CD4-positive, alpha-beta T cell (primary cell): ENCODE data around the gene ICAM2. TPM values are rescaled to one million over a fixed set of nuclear protein-coding genes. Genes with fewer than 3 reads are reported as not detected.

Source experiments
- ATAC-seq: fragments of 200-7000 bp; cut with Tn5 transposase; one replicate; pipeline ENCODE4 v1.10.0; 2022; ENCODE audit warnings: mild to moderate bottlenecking; ENCODE audit not compliant: poor library complexity
- CTCF ChIA-PET: fragments of 350-600 bp; sonication (Branson Sonifier 250); formaldehyde crosslinking; loops from one replicate; lab custom pipeline; 2021; ENCODE audit warnings: antibody characterized with exemption, inconsistent platforms; lab: Charles Lee
- POLR2A ChIA-PET: fragments of 350-600 bp; sonication (Branson Sonifier 250); formaldehyde crosslinking; loops from one replicate; lab custom pipeline; 2021; ENCODE audit warnings: antibody characterized with exemption, inconsistent platforms; lab: Charles Lee
- DNase-seq, 14 experiments: peaks; one replicate each; pipeline ENCODE4 v3.0.0-alpha.2; 2013 to 2020; ENCODE audit warnings: mixed read lengths in 2 of 14
- H3K27ac ChIP-seq, 2 donors: one replicate each; pipeline versions ENCODE4 v1.5.1 to v1.7.0; 2013; ENCODE audit warnings: low read length in 2 of 2, low read depth in 1 of 2, mild to moderate bottlenecking in 1 of 2
- H3K27me3 ChIP-seq, 2 experiments: 1 replicate in 1 of 2; 2 replicates in 1 of 2; pipeline versions ENCODE4 v1.6.1 to v1.7.0; 2013; ENCODE audit warnings: low read length in 2 of 2, control low read depth in 1 of 2, mild to moderate bottlenecking in 1 of 2, moderate library complexity in 1 of 2; ENCODE audit not compliant: insufficient read depth in 2 of 2, control insufficient read depth in 1 of 2
- H3K36me3 ChIP-seq: one replicate; pipeline ENCODE4 v1.6.1; 2013; ENCODE audit warnings: low read length, control low read depth; ENCODE audit not compliant: insufficient read depth
- H3K4me1 ChIP-seq: one replicate; pipeline ENCODE4 v1.6.1; 2013; ENCODE audit warnings: low read length, control low read depth; ENCODE audit not compliant: insufficient read depth
- H3K4me3 ChIP-seq: one replicate; pipeline ENCODE4 v1.5.1; 2013; ENCODE audit warnings: mild to moderate bottlenecking, low read length, moderate library complexity
- H3K9me3 ChIP-seq, 2 experiments: 1 replicate in 1 of 2; 2 replicates in 1 of 2; pipeline versions ENCODE4 v1.6.1 to v1.7.0; 2013; ENCODE audit warnings: low read length in 2 of 2, mild to moderate bottlenecking in 2 of 2, control low read depth in 1 of 2, moderate library complexity in 1 of 2; ENCODE audit not compliant: control insufficient read depth in 1 of 2, insufficient read depth in 1 of 2
- H3K27ac Mint-ChIP-seq: one replicate; pipeline ENCODE4 v1.8.0; 2020; ENCODE audit warnings: mixed read lengths
- H3K27me3 Mint-ChIP-seq: one replicate; pipeline ENCODE4 v1.8.0; 2021; ENCODE audit warnings: mixed read lengths
- H3K36me3 Mint-ChIP-seq: one replicate; pipeline ENCODE4 v1.8.0; 2021; ENCODE audit warnings: low read depth, mixed read lengths
- H3K4me1 Mint-ChIP-seq: one replicate; pipeline ENCODE4 v1.8.0; 2021; ENCODE audit warnings: low read depth, mixed read lengths
- H3K4me3 Mint-ChIP-seq: one replicate; pipeline ENCODE4 v1.8.0; 2020; ENCODE audit warnings: mild to moderate bottlenecking, mixed read lengths
- H3K9me3 Mint-ChIP-seq: one replicate; pipeline ENCODE4 v1.8.0; 2020; ENCODE audit warnings: mixed read lengths
- CTCF ChIP-seq: fragments of 200-600 bp; IDR thresholded peaks from one replicate; pipeline ENCODE4 v1.8.0; 2022; ENCODE audit warnings: antibody characterized with exemption, mild to moderate bottlenecking
- intact Hi-C, 2 experiments: fragments of 100-400 bp; cut with DNase I in 1 of 2; cut with micrococcal nuclease in 1 of 2; formaldehyde crosslinking; loops; one replicate each; pipeline versions ENCODE4 v1.15.1 to v1.9.0; 2023 to 2025; cut with DNase I, micrococcal nuclease
- total RNA-seq, 174 experiments: library from RNA in 2 of 174; stranded (reverse) in 2 of 174; gene quantifications; one replicate each; pipeline ENCODE4 v1.2.3 and lab custom pipeline; 2021 to 2026

Gene ICAM2
- total RNA-seq, 2 experiments from 2014 or later, result 50.6 to 54.7 TPM

- Mint-ChIP-seq H3K27ac (peak overlapping the region; percentile 85), H3K4me3 (peak overlapping the region; percentile 17), H3K27me3 (no peaks in the 10 kb centered on the region), H3K4me1 (peaks cover 57% of the 10 kb centered on the region), H3K9me3 (no peaks in the 10 kb centered on the region), H3K36me3 (peaks cover 90% of the 10 kb centered on the region)
- peak; percentile 100 for ATAC-seq
- Histone ChIP-seq H3K36me3 (peaks cover 93% of the 10 kb centered on the region), H3K27ac (peak overlapping the region in 1 of 2 donors; percentile 78), H3K9me3 (no peaks in the 10 kb centered on the region), H3K4me3 (no peak overlapping the region), H3K4me1 (peaks cover 59% of the 10 kb centered on the region), H3K27me3 (no peaks in the 10 kb centered on the region)
- intact Hi-C loops, result loop anchor here in 1 of 2 experiments (2.0 kb wide), 1 partner anchor 26 kb away; no protein-coding TSS in a partner anchor
- CTCF ChIA-PET, result interaction anchor here (1.2 to 1.8 kb wide), 5 partner anchors 9 to 83 kb away, joined by 4 to 9 read pairs (median 4); partner anchors contain the start of gene ERN1
- DNase-seq, result peak in 5 of 14 experiments; percentile 16 to 88 (median 69)
- POLR2A ChIA-PET, result interaction anchor here (0.6 to 3.9 kb wide), 25 partner anchors 9 to 456 kb away, joined by 3 to 67 read pairs (median 5); partner anchors contain the start of genes CCDC47, CEP95, DDX42 and DDX5
- no peak for TF ChIP-seq CTCF
Measured at GRCh38 chr17:64051153-64051552, 30.7 kb upstream of the ICAM2 start.

- intact Hi-C loops, result no loop called here
- H3K27me3 Mint-ChIP-seq, result no peaks in the 10 kb centered on the region
- no peak for DNase-seq
- H3K27me3 ChIP-seq, result no peaks in the 10 kb centered on the region
- no peak for ATAC-seq
- no peak for TF ChIP-seq CTCF
- peak overlapping the region in 1 of 2 donors; percentile 78 for H3K27ac ChIP-seq
- peaks cover 93% of the 10 kb centered on the region for H3K36me3 ChIP-seq
- no peak overlapping the region for H3K4me3 Mint-ChIP-seq
- H3K27ac Mint-ChIP-seq, result no peak overlapping the region
- H3K9me3 ChIP-seq, result no peaks in the 10 kb centered on the region
- POLR2A ChIA-PET, result interaction anchor here (0.9 to 3.9 kb wide), 4 partner anchors 58 to 98 kb away, joined by 3 to 67 read pairs (median 19); partner anchors contain the start of gene ERN1
- H3K4me1 Mint-ChIP-seq, result peaks cover 45% of the 10 kb centered on the region
- H3K9me3 Mint-ChIP-seq, result no peaks in the 10 kb centered on the region
- CTCF ChIA-PET, result interaction anchor here (1.4 kb wide), 1 partner anchor 20 kb away, joined by 3 read pairs; no protein-coding TSS in a partner anchor
- peaks cover 56% of the 10 kb centered on the region for H3K4me1 ChIP-seq
- peaks cover 91% of the 10 kb centered on the region for H3K36me3 Mint-ChIP-seq
- no peak overlapping the region for H3K4me3 ChIP-seq
Measured at GRCh38 chr17:64048805-64049204, 28.4 kb upstream of the ICAM2 start.

GRCh38 chr17:64045176-64045575 lies 24.7 kb upstream of the ICAM2 start:
- no peak for ATAC-seq
- peaks cover 21% of the 10 kb centered on the region for H3K4me1 Mint-ChIP-seq
- no peak overlapping the region for H3K4me3 ChIP-seq
- H3K36me3 ChIP-seq, result peaks cover 99% of the 10 kb centered on the region
- no peaks in the 10 kb centered on the region for H3K27me3 ChIP-seq
- no peak overlapping the region for H3K4me3 Mint-ChIP-seq
- peaks cover 43% of the 10 kb centered on the region for H3K4me1 ChIP-seq
- ChIA-PET CTCF (no interaction called here), POLR2A (no interaction called here)
- H3K27ac ChIP-seq, result no peak overlapping the region
- peaks cover 84% of the 10 kb centered on the region for H3K36me3 Mint-ChIP-seq
- DNase-seq, result no peak
- H3K9me3 ChIP-seq, result no peaks in the 10 kb centered on the region
- no peaks in the 10 kb centered on the region for H3K27me3 Mint-ChIP-seq
- H3K9me3 Mint-ChIP-seq, result no peaks in the 10 kb centered on the region
- intact Hi-C loops, result loop anchor here in 1 of 2 experiments (2.0 kb wide), 1 partner anchor 14 kb away; no protein-coding TSS in a partner anchor
- H3K27ac Mint-ChIP-seq, result no peak overlapping the region
- no peak for TF ChIP-seq CTCF
